Uterus (tissue), 2 donors: ENCODE measurements around the gene SIN3B.

ENCODE experiments used
- CTCF ChIP-seq, 4 experiments: fragments of 200-600 bp in 2 of 4; fragments of 450-650 bp in 2 of 4; sonication (generic) in 2 of 4; IDR thresholded peaks; one replicate each; pipeline ENCODE4 v1.5.1; 2016 to 2019; ENCODE audit warnings: antibody characterized with exemption in 4 of 4, mild to moderate bottlenecking in 2 of 4, moderate library complexity in 1 of 4
- POLR2A ChIP-seq, 2 donors: fragments of 450-650 bp; IDR thresholded peaks; one replicate each; pipeline ENCODE4 v1.6.1; 2016; ENCODE audit warnings: antibody characterized with exemption in 2 of 2, mild to moderate bottlenecking in 1 of 2, moderate library complexity in 1 of 2

GRCh38 chr19:16915734-16916133, 86.5 kb downstream of the SIN3B start:
- TF ChIP-seq CTCF (IDR thresholded peaks at IDR 0.05) (no peak), POLR2A (IDR thresholded peaks at IDR 0.05) (no peak)
